Suppressor macrophage treated with lipopolysaccharide for 4 hours (primary cell): ENCODE data around the gene TM9SF2.
A peak's percentile ranks its signal among the peaks of the same experiment; 100 is the strongest.
"Not testable (repeated sequence)": the region's sequence is repeated elsewhere in the genome, so short reads cannot be mapped to it uniquely, and the experiment has no call there.

Experiments
- DNase-seq: peaks from one replicate; pipeline ENCODE4 v3.0.0-alpha.2; 2020

TM9SF2 gene

GRCh38 chr13:99501184-99501847 is at the start of gene TM9SF2:
TM9SF2 (plus strand) TSS chr13:99501472; CDS start chr13:99501607, 135 bp downstream.
- DNase-seq: peak; percentile 98

- DNase-seq: no peak
Observed at GRCh38 chr13:99454518-99455183, 46.6 kb upstream of the TM9SF2 start.

GRCh38 chr13:99459099-99459850 is 42.0 kb upstream of the TM9SF2 start:
- DNase-seq: no peak

- DNase-seq: peak; percentile 25
Observed at GRCh38 chr13:99460802-99461201, 40.5 kb upstream of the TM9SF2 start.

GRCh38 chr13:99463646-99464397 is 37.5 kb upstream of the TM9SF2 start:
- no peak for DNase-seq

GRCh38 chr13:99464441-99464949 is 36.8 kb upstream of the TM9SF2 start:
- DNase-seq: peak; percentile 51

GRCh38 chr13:99465454-99465853 is 35.8 kb upstream of the TM9SF2 start:
- no peak for DNase-seq

- DNase-seq: no peak
Observed at GRCh38 chr13:99467764-99468163, 33.5 kb upstream of the TM9SF2 start.

- DNase-seq: peak; percentile 10
Observed at GRCh38 chr13:99469041-99469440, 32.2 kb upstream of the TM9SF2 start.

GRCh38 chr13:99470027-99470426 is 31.2 kb upstream of the TM9SF2 start:
- DNase-seq: no peak

- peak; percentile 49 for DNase-seq
Observed at GRCh38 chr13:99471221-99472121, 29.8 kb upstream of the TM9SF2 start.

GRCh38 chr13:99472122-99472440 is 29.2 kb upstream of the TM9SF2 start:
- no peak for DNase-seq

GRCh38 chr13:99473515-99473914 is 27.8 kb upstream of the TM9SF2 start:
- no peak for DNase-seq

- DNase-seq: no peak
Observed at GRCh38 chr13:99476648-99477047, 24.6 kb upstream of the TM9SF2 start.

- no peak for DNase-seq
Observed at GRCh38 chr13:99477493-99477892, 23.8 kb upstream of the TM9SF2 start.

- DNase-seq: no peak
Observed at GRCh38 chr13:99481366-99481765, 19.9 kb upstream of the TM9SF2 start.

- peak; percentile 75 for DNase-seq
Observed at GRCh38 chr13:99484473-99484872, 16.8 kb upstream of the TM9SF2 start.

- no peak for DNase-seq
Observed at GRCh38 chr13:99486996-99487395, 14.3 kb upstream of the TM9SF2 start.

- DNase-seq: no peak
Observed at GRCh38 chr13:99489028-99489427, 12.2 kb upstream of the TM9SF2 start.

GRCh38 chr13:99491750-99492149 is 9.5 kb upstream of the TM9SF2 start:
- not testable (repeated sequence) for DNase-seq

GRCh38 chr13:99495466-99496183 is 5.6 kb upstream of the TM9SF2 start:
- peak; percentile 71 for DNase-seq
